PC-3 (cell line): ENCODE results near the gene ST3GAL5. TPM values are rescaled to one million over a fixed set of nuclear protein-coding genes. Genes with fewer than 3 reads are reported as not detected.
A peak's percentile ranks its signal among the peaks of the same experiment; 100 is the strongest.

Experiments
- ATAC-seq: fragments of 200-7000 bp; cut with Tn5 transposase; 2 replicates; pipeline ENCODE4 v1.9.1; 2020; ENCODE audit warnings: mild to moderate bottlenecking, moderate library complexity
- BruUV-seq: library from RNA; stranded (reverse); fragments of 400-500 nt; replicated peaks from 2 replicates; lab custom pipeline; 2021; lab: Mats Ljungman, UMichigan
- CTCF ChIA-PET: fragments of 300-600 bp; sonication (Branson Sonifier 250); formaldehyde crosslinking; loops from one replicate; lab custom pipeline; 2022; ENCODE audit warnings: antibody characterized with exemption; lab: Charles Lee
- POLR2A ChIA-PET: fragments of 300-600 bp; sonication (Branson Sonifier 250); formaldehyde crosslinking; loops from one replicate; lab custom pipeline; 2022; ENCODE audit warnings: antibody characterized with exemption; ENCODE audit not compliant: unreplicated experiment; lab: Charles Lee
- DNase-seq: peaks from one replicate; pipeline ENCODE4 v3.0.0-alpha.2; 2015
- H2AFZ ChIP-seq: fragments of 300-600 bp; sonication (generic); 2 replicates; pipeline ENCODE4 v1.6.0; 2016; ENCODE audit warnings: antibody characterized with exemption, low read length
- H3F3A ChIP-seq: fragments of 300-600 bp; sonication (generic); one replicate; pipeline ENCODE4 v1.6.0; 2017; ENCODE audit warnings: antibody characterized with exemption, low read length, control low read depth, mild to moderate bottlenecking; ENCODE audit not compliant: unreplicated experiment
- H3K27ac ChIP-seq: fragments of 300-600 bp; sonication (generic); 2 replicates; pipeline ENCODE4 v1.5.1; 2016; ENCODE audit warnings: mild to moderate bottlenecking, low read length
- H3K27me3 ChIP-seq: fragments of 300-600 bp; sonication (generic); 2 replicates; pipeline ENCODE4 v1.6.1; 2016; ENCODE audit warnings: low read length, mixed read lengths
- H3K36me3 ChIP-seq: fragments of 300-600 bp; sonication (generic); 2 replicates; pipeline ENCODE4 v1.6.1; 2016; ENCODE audit warnings: low read depth, mixed run types, low read length, mixed read lengths
- H3K4me1 ChIP-seq: fragments of 300-600 bp; sonication (generic); 2 replicates; pipeline ENCODE4 v1.5.1; 2016; ENCODE audit warnings: low read length; ENCODE audit not compliant: insufficient read depth
- H3K4me2 ChIP-seq: fragments of 300-600 bp; sonication (generic); 2 replicates; pipeline ENCODE4 v1.6.0; 2016; ENCODE audit warnings: low read length
- H3K4me3 ChIP-seq: fragments of 300-600 bp; sonication (generic); 2 replicates; pipeline ENCODE4 v1.5.1; 2016; ENCODE audit warnings: mild to moderate bottlenecking, low read length, mixed read lengths
- H3K79me2 ChIP-seq: fragments of 300-600 bp; sonication (generic); 2 replicates; pipeline ENCODE4 v1.6.1; 2017; ENCODE audit warnings: low read length, mixed read lengths
- H3K9ac ChIP-seq: fragments of 300-600 bp; sonication (generic); 2 replicates; pipeline ENCODE4 v1.6.0; 2016; ENCODE audit warnings: mild to moderate bottlenecking, low read length
- H3K9me2 ChIP-seq: fragments of 300-600 bp; sonication (generic); replicated peaks from 2 replicates; pipeline ENCODE4 v1.6.1; 2016; ENCODE audit warnings: mixed run types, low read length, mixed read lengths
- H3K9me3 ChIP-seq: fragments of 300-600 bp; sonication (generic); 2 replicates; pipeline ENCODE4 v1.6.1; 2016; ENCODE audit warnings: low read length, mixed read lengths
- H4K20me1 ChIP-seq: fragments of 300-600 bp; sonication (generic); 2 replicates; pipeline ENCODE4 v1.6.1; 2016; ENCODE audit warnings: low read length, mixed read lengths
- EZH2 ChIP-seq: fragments of 300-600 bp; sonication (generic); IDR thresholded peaks from one replicate; pipeline ENCODE4 v1.6.1; 2017; ENCODE audit warnings: antibody characterized with exemption, mild to moderate bottlenecking, low read length; ENCODE audit not compliant: unreplicated experiment
- EZH2phosphoT487 ChIP-seq: fragments of 300-600 bp; sonication (generic); IDR thresholded peaks from 2 replicates; pipeline ENCODE4 v1.6.1; 2018; ENCODE audit warnings: mild to moderate bottlenecking, antibody characterized with exemption, low read length, borderline replicate concordance
- intact Hi-C: fragments of 100-400 bp; cut with micrococcal nuclease; formaldehyde crosslinking; loops from 2 replicates; pipeline ENCODE4 v1.9.0; 2023
- total RNA-seq: library from RNA; depleted of rRNA; stranded (reverse); fragments of >200 nt; gene quantifications from 2 replicates; pipeline ENCODE4 v1.2.3, GENCODE V29; 2014
- TF ChIP-seq, protein P1 (sequence below): fragments of 300-600 bp; sonication (generic); conservative IDR thresholded peaks from 2 replicates; pipeline ENCODE4 v1.5.1; 2017; ENCODE audit warnings: antibody characterized with exemption, low read depth, mild to moderate bottlenecking, low read length

The ST3GAL5 gene
- total RNA-seq, 1 experiment from 2014 or later = 0.87 TPM

DNA sequence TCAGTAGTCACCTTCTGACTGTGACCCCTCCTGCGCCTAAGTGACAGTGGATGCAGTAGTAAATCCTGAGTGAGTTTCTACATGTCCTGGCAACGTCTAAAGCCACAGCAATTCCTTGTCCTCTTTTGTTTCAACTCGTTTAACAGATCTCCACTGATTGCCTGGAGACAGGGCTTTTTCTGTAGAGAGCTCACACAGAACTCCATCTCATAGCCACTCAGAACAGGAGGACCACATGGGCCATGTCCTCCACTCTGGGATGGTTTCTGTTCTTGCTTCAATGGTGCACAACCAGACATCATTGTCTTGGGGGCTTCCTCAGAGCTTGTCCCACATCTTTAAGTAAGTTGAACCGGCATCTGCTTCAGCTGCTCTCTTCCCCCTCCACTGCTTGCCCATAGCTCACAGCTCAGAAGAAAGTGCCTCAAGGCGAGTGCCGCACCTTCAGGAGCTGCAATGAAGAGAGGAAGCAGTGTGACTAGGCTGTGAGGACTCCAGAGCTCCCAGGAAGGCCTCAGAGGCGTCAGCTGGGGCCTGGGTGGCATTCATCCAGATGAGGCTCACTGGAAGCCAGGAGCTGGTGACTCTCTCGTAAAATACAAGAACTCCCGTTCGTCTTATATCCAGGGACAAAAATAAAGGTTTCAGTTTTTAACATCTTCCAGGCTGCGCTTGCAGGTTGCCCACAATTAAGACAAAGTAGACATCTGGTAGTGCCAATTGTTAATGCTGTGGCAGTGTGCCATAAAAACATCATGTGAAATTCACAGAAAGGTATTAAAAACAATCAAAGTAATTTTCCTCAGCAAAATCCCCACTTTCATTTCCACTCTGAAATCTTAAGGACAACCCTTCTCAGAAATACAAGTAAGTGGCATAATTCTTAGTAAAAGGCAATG lies 37.3 kb downstream of the ST3GAL5 start:
- no peak overlapping the region for H3K27ac ChIP-seq
- no peak for TF ChIP-seq EZH2phosphoT487
- TF ChIP-seq, protein P1, sequence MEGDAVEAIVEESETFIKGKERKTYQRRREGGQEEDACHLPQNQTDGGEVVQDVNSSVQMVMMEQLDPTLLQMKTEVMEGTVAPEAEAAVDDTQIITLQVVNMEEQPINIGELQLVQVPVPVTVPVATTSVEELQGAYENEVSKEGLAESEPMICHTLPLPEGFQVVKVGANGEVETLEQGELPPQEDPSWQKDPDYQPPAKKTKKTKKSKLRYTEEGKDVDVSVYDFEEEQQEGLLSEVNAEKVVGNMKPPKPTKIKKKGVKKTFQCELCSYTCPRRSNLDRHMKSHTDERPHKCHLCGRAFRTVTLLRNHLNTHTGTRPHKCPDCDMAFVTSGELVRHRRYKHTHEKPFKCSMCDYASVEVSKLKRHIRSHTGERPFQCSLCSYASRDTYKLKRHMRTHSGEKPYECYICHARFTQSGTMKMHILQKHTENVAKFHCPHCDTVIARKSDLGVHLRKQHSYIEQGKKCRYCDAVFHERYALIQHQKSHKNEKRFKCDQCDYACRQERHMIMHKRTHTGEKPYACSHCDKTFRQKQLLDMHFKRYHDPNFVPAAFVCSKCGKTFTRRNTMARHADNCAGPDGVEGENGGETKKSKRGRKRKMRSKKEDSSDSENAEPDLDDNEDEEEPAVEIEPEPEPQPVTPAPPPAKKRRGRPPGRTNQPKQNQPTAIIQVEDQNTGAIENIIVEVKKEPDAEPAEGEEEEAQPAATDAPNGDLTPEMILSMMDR = no peak
- TF ChIP-seq EZH2 = no peak
- no peak overlapping the region for H2AFZ ChIP-seq
- intact Hi-C loops = no loop called here
- peak; percentile 71 for ATAC-seq
- DNase-seq = peak; percentile 55
- CTCF ChIA-PET = no interaction called here
- no peaks in the 10 kb centered on the region for H3K9me3 ChIP-seq
- H3K9ac ChIP-seq = no peak overlapping the region
- no TSS peak for BruUV-seq
- peak overlapping the region; percentile 17; the same call in 1 of the 2 replicates for H3K4me2 ChIP-seq
- no peaks in the 10 kb centered on the region for H3K79me2 ChIP-seq
- H3K4me3 ChIP-seq = no peak overlapping the region
- no peaks in the 10 kb centered on the region for H3K9me2 ChIP-seq
- no peaks in the 10 kb centered on the region for H3K36me3 ChIP-seq
- no peaks in the 10 kb centered on the region for H4K20me1 ChIP-seq
- POLR2A ChIA-PET = no interaction called here
- no peaks in the 10 kb centered on the region for H3K27me3 ChIP-seq
- H3K4me1 ChIP-seq = 0 out of 2 replicates have a peak, but pooled peaks cover 3% of the 10 kb centered on the region
- H3F3A ChIP-seq = no peaks in the 10 kb centered on the region

DNA sequence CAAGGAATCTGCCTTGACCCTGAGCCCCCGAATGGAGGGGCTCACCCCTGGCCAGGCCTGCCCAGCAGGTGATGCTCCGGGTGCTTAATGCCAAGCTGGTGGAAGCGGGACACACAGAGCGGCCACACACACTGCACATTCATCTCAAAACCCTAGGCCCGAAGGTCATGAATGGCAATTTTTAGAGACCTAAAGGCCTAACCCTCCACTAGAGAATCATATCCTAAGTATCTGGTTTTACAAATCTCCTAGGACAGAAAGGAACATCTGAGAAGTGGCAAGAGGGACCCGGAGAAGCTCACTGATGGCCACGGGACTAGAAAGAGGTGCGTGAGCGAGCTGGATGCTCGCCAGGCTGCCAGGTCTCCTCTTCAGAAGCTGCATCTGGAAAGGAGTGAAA lies 38.3 kb downstream of the ST3GAL5 start:
- no peaks in the 10 kb centered on the region for H3F3A ChIP-seq
- TF ChIP-seq, protein P1 = no peak
- TF ChIP-seq EZH2 = no peak
- TF ChIP-seq EZH2phosphoT487 = no peak
- ChIA-PET POLR2A (no interaction called here), CTCF (no interaction called here)
- H3K9ac ChIP-seq = no peak overlapping the region
- no peaks in the 10 kb centered on the region for H3K9me3 ChIP-seq
- H3K9me2 ChIP-seq = no peaks in the 10 kb centered on the region
- ATAC-seq (no peak), DNase-seq (no peak)
- no peaks in the 10 kb centered on the region for H4K20me1 ChIP-seq
- H3K4me1 ChIP-seq = 0 out of 2 replicates have a peak, but pooled peaks cover 3% of the 10 kb centered on the region
- H3K36me3 ChIP-seq = no peaks in the 10 kb centered on the region
- no peaks in the 10 kb centered on the region for H3K27me3 ChIP-seq
- H3K4me2 ChIP-seq = no peak overlapping the region
- no peak overlapping the region for H3K4me3 ChIP-seq
- intact Hi-C loops = no loop called here
- BruUV-seq = no TSS peak
- H3K79me2 ChIP-seq = no peaks in the 10 kb centered on the region
- no peak overlapping the region for H3K27ac ChIP-seq
- no peak overlapping the region for H2AFZ ChIP-seq

DNA sequence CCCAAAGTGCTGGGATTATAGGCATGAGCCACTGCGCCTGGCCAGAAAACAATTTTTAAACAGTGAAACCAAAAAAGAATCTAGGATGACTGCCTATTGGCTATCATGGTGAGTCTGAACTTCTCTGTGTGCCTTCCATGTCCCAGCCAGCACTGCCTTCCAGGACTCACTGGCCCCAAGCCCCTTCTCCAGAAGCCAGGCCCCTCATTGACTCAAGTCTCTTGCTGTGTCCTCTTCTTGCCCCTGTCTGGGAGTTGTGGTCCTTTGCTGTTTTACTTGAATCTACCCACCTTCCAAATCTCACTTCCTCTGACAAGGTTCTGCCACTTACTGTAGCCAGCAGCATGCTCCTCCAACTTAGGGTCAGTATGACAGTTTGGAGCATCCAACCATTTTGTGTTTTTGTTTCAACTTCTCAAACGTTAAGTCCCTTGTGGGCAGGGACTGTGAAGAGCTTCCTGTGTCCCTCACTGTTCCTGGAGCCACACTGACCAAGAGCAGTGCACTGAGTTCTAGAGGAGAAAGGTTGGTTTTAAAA lies 41.7 kb downstream of the ST3GAL5 start:
- Histone ChIP-seq H3K9ac (no peak overlapping the region), H3K27ac (no peak overlapping the region), H3F3A (no peaks in the 10 kb centered on the region), H3K9me2 (no peaks in the 10 kb centered on the region), H2AFZ (no peak overlapping the region), H3K27me3 (no peaks in the 10 kb centered on the region), H3K4me1 (0 out of 2 replicates have a peak, but pooled peaks cover 3% of the 10 kb centered on the region), H3K4me2 (no peak overlapping the region), H4K20me1 (no peaks in the 10 kb centered on the region), H3K79me2 (no peaks in the 10 kb centered on the region), H3K36me3 (no peaks in the 10 kb centered on the region), H3K4me3 (no peak overlapping the region), H3K9me3 (no peaks in the 10 kb centered on the region)
- DNase-seq (no peak), ATAC-seq (no peak)
- no TSS peak for BruUV-seq
- intact Hi-C loops = no loop called here
- TF ChIP-seq EZH2phosphoT487 = no peak
- no peak for TF ChIP-seq EZH2
- TF ChIP-seq, protein P1 = no peak
- POLR2A ChIA-PET = no interaction called here
- CTCF ChIA-PET = interaction anchor here (0.5 kb wide), 1 partner anchor 199 kb away, joined by 4 read pairs; no protein-coding TSS in a partner anchor
